Stimulated activated naive CD4-positive, alpha-beta T cell (primary cell): ENCODE data around the gene RAB6B.
"Not testable (repeated sequence)": the region's sequence is repeated elsewhere in the genome, so short reads cannot be mapped to it uniquely, and the experiment has no call there.

Experiments used
- DNase-seq, 6 experiments: peaks; one replicate each; lab custom pipeline; 2025; lab: John Stamatoyannopoulos, UW

Gene RAB6B

GRCh38 chr3:133805702-133806475 lies 89.8 kb downstream of the RAB6B start, which contains the start of gene SRPRB:
SRPRB (plus strand) TSS chr3:133805815; CDS start chr3:133805849, 34 bp downstream.
- peak; percentile 89 to 95 (median 94) for DNase-seq

DNA sequence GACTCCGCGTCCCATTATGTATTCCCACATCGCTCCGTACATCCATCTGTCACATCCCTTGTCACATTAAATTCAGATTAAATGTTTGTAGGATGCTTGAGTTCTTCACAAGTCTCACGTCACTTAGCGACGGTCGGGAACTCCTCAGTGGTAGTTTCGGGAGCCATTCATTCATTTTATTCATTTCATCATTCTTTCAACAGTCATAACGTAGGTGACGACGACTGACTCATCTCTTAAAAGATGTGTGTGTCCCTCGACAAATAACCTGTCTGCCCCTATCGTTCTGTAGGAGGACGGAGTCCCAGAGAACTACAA lies 90.3 kb downstream of the RAB6B start:
- DNase-seq = no peak

DNA sequence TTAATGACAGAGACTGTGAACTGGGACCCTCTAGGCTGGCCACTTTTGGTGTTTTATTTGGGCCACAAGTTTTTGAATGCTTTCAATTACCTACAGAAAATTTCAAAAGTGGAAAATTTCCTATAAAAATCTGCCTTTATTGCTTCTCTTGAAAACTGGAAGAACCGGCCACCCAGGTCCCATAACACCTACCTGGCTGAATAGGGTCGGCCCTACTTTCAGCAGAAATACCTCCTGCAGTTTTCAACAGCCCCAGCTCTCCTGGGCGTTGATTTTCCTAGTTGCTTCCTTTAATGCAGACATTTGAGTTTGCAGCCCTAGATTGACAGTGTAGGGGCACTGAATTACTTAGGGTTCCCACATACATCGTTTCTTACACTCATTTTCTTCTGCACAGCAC lies 90.8 kb downstream of the RAB6B start:
- no peak for DNase-seq

GRCh38 chr3:133803469-133803868 lies 92.2 kb downstream of the RAB6B start:
- no peak for DNase-seq

DNA sequence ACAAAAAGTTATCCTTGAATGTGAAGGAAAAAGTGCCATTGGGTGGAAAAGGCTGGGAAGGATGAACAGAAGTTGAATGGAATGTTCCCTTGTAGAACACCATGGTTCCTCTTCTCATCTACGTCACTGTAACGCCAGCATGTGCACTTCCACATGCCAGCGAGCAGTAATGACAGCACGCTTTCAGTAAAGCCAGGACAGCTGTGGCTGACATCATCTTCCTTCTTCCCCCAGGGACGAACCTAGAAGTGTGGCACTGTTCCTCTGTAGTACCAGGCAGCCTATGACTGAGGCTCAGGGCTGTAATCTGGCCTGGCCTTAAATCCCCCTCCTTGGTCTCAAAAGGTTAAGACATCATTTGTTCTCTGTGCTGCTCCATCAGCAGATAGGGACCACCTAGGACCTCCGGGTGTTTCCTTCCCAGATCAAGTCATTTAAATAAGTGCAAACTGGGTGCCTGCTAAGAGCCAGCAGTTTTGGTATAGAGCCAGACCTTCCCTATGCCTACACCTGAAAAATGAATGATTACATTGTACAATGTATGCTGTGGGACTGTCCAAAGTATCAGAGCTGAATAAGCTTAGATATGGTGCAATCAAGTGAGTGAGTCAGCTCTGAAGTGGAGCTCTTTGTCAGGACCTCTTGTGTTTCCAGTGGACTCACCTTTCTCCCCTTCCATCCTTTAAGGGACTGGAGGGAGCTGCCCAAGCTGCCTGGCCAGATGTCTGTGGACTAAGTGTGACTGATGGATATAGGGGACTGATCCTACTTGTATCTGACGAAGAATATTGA lies 95.7 kb downstream of the RAB6B start:
- no peak for DNase-seq

DNA sequence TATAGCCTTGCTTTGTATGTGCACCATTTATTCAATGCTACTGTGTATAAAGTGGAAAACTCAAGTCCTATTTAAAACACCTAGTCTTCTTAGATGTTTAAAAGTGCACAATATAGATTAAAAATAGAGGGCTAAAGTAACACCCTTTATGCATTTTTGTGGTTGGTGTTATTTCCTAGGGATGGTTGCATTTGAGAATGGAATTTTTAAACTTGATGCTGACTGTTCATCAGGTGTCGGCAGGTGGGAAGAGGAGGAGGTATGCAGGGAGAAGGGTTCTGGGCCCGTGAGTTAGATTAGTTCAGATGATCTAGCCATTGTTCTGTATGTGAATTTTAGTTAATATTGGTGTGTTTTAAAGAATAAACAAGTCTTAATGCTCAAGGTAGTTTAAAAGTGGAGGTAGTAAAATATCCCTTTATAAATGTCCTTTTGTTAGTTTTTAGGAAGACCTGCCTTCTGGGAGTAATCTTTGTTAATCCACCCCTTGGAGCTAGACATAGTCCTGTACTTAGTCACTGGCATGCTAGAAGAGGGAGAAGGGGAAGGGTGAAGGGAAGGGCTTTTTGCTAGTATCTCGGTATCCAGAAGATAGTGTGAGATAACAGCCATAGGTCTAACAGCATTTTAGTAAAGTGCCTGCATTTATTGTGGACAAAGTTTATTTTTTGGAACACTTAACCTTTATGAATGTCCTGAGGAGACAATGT lies 98.1 kb downstream of the RAB6B start:
- no peak for DNase-seq

DNA sequence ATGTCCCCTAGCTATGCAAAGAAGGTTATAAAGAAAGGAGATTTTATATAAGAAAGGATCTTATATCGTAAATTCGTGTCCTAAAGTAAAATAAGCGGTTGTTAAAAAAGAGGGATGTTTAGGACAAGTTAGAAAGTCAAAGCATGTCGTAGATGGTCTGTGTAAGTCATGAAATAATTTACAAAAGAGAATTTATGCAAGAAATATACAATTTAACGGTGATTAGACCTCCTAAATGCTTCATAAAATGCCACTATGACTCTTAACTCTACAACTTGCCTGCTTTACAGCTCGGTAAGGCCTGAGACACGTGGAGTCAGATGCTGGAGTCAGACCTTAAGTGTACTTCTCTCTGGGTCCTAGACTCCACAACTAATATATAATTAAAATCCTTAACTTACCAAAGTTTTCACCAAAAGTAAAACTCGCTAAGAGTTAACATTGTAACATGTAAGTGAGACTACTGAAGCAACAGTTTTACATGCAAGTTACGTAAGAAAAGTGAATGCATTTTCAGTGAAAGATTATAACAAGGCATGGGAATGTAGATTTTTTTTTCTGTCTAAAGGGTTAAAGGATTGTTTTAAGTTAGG lies 103.4 kb downstream of the RAB6B start:
- no peak for DNase-seq

- no peak for DNase-seq
Measured at GRCh38 chr3:133788024-133788423, 107.7 kb downstream of the RAB6B start.

- DNase-seq = no peak
Measured at GRCh38 chr3:133783762-133784161, 111.9 kb downstream of the RAB6B start.

GRCh38 chr3:133782454-133782853 lies 113.2 kb downstream of the RAB6B start:
- no peak for DNase-seq

- DNase-seq = no peak
Measured at GRCh38 chr3:133781570-133781969, 114.1 kb downstream of the RAB6B start.

- not testable (repeated sequence) for DNase-seq
Measured at GRCh38 chr3:133780756-133781155, 114.9 kb downstream of the RAB6B start.

DNA sequence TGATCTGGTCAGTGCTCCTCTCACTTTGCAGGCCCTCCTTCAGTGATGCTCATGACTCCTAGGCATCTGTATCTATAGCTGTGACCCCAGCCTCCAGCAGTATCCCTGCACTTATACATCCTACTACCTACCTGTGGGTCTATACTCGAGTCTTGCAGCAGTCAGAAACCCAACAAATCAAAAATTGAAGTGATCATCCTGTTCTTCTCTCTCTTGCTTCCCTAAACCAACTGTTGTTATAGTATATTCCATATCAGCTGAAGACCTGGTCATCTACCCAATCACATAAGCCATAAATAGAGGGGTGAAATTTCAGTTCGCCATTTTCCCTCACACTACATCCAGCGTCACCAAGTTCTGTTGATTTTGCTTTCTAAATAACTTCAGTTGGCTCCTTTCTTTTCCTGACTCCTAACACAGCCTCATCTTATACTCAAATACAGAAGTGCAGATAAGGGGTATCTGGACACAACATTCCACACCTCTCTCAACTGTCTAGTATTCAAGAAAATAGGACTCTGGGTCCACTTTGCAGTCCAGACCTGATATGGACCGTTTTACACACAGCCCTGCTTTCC lies 116.0 kb downstream of the RAB6B start:
- no peak for DNase-seq

- no peak for DNase-seq
Measured at GRCh38 chr3:133777807-133778568, 117.7 kb downstream of the RAB6B start.

- no peak for DNase-seq
Measured at GRCh38 chr3:133776794-133777438, 118.8 kb downstream of the RAB6B start.

GRCh38 chr3:133775835-133776234 lies 119.8 kb downstream of the RAB6B start:
- no peak for DNase-seq

GRCh38 chr3:133775309-133775708 lies 120.4 kb downstream of the RAB6B start:
- DNase-seq = no peak
